Heart right ventricle (tissue), 16 donors: ENCODE measurements around the gene TXNDC2. TPM values are rescaled to one million over a fixed set of nuclear protein-coding genes. Genes with fewer than 3 reads are reported as not detected.

Experiments
- ATAC-seq, 8 donors: fragments of 200-7000 bp; cut with Tn5 transposase; one replicate each; pipeline ENCODE4 v1.9.1; 2020; ENCODE audit warnings: mild to moderate bottlenecking in 8 of 8, moderate library complexity in 8 of 8, moderate number of reproducible peaks in 1 of 8
- DNase-seq, 2 donors: peaks; one replicate each; pipeline ENCODE4 v3.0.0-alpha.2; 2020
- H3K27ac ChIP-seq, 10 donors: fragments of 200-600 bp; sonication (generic) in 2 of 10; one replicate each; pipeline versions ENCODE4 v1.5.0 to v1.8.0; 2020 to 2022; ENCODE audit warnings: mild to moderate bottlenecking in 3 of 10
- H3K27me3 ChIP-seq, 7 donors: fragments of 200-600 bp; one replicate each; pipeline ENCODE4 v1.8.0; 2021 to 2022; ENCODE audit warnings: mild to moderate bottlenecking in 2 of 7
- H3K36me3 ChIP-seq, 9 donors: fragments of 200-600 bp; sonication (generic) in 1 of 9; one replicate each; pipeline versions ENCODE4 v1.5.0 to v1.8.0; 2020 to 2022; ENCODE audit warnings: mild to moderate bottlenecking in 2 of 9
- H3K4me1 ChIP-seq, 9 donors: fragments of 200-600 bp; sonication (generic) in 1 of 9; one replicate each; pipeline versions ENCODE4 v1.5.0 to v1.8.0; 2020 to 2022; ENCODE audit warnings: mild to moderate bottlenecking in 4 of 9
- H3K4me3 ChIP-seq, 10 donors: fragments of 200-600 bp; sonication (generic) in 2 of 10; one replicate each; pipeline versions ENCODE4 v1.5.0 to v1.8.0; 2020 to 2022; ENCODE audit warnings: mild to moderate bottlenecking in 7 of 10, moderate library complexity in 2 of 10
- H3K9me3 ChIP-seq, 11 donors: fragments of 200-600 bp in 10 of 11; sonication (generic) in 2 of 11; one replicate each; pipeline versions ENCODE4 v1.5.0 to v1.8.0; 2013 to 2022; ENCODE audit warnings: mild to moderate bottlenecking in 2 of 11, control low read depth in 1 of 11, moderate library complexity in 1 of 11
- CTCF ChIP-seq, 9 donors: fragments of 200-600 bp; sonication (generic) in 2 of 9; IDR thresholded peaks; one replicate each; pipeline versions ENCODE4 v1.5.0 to v1.8.0; 2021 to 2022; ENCODE audit warnings: antibody characterized with exemption in 9 of 9, mild to moderate bottlenecking in 5 of 9, moderate library complexity in 1 of 9
- WGBS, 2 donors: extraction: QIAGEN DNeasy Blood & Tissue Kit; methylation state at CpG; one replicate each; pipeline ENCODE4 v1.1.7; 2013; ENCODE audit warnings: inconsistent platforms in 1 of 2; 5-methylcytosine and 5-hydroxymethylcytosine counted together
- intact Hi-C, 10 donors: fragments of 100-400 bp; cut with DNase I; formaldehyde crosslinking; loops; one replicate each; pipeline versions ENCODE4 v1.11.1 to v1.14.2; 2022
- polyA plus RNA-seq, 2 donors: library from polyadenylated mRNA; stranded (reverse); fragments of 200-250 nt; gene quantifications; one replicate each; pipeline ENCODE4 v1.2.3, GENCODE V29; 2013
- total RNA-seq, 10 donors: library from RNA; stranded (reverse); fragmentation: NEBNext Ultra II Directional in 3 of 10; extraction: Animal tissue kit (Norgen Biotek cat#: 25700) in 3 of 10; gene quantifications; one replicate each; pipeline versions ENCODE4 v1.2.1 to v1.2.4, GENCODE V29; 2021 to 2023
- donor health status: Arrhythmogenic right ventricular cardiomyopathy.
- donor health status: ischemic (EF 13 %, LVEDD 7.1; RV severe dilation, severe dysfunction).
- donor health status: healthy with polysubstance abuse.
- donor health status: DM: no; HTN: yes; CAD: no.
- donor health status: DM: no; HTN: no; CAD: no.
- donor health status: ischemic (EF 25% LVEDD 6.9; RV normal size, moderate dysfunction).
- donor health status: ischemic (EF 25% LVEDD 5.7; RV mildly dilated, moderate dysfunction).
- donor health status: healthy.
- donor health status: DM: yes; HTN: yes; CAD: no.
- donor health status: Ischemic cardiomyopathy.
- donor health status: ischemic (EF 35%, LVEDD 5.7; RV mildly dilated, moderate dysfunction).
- donor health status: nonischemic (EF 11% LVEDD 7.7; RV severe dilation, severe dysfunction).
- donor health status: DM: yes; HTN: yes; CAD: no.
- donor health status: PGD.
- donor health status: ischemic (EF 29% LVEDD 5.4; RV normal size, mild dysfunction).
- donor health status: nonischemic (EF 23%, LVEDD 6.1; RV moderate dilation, normal function).

The TXNDC2 gene
- total and polyA plus RNA-seq, 12 donors: 0.04 to 0.22 TPM; not detected in 10

GRCh38 chr18:9928646-9929259 lies 43.0 kb downstream of the TXNDC2 start:
- Histone ChIP-seq H3K4me1 (peaks cover 6 to 96% (median 89%) of the 10 kb centered on the region in 9 donors), H3K4me3 (no peak overlapping the region), H3K36me3 (peaks cover 0 to 22% (median 6%) of the 10 kb centered on the region in 9 donors), H3K27ac (peak overlapping the region in 2 of 10 donors; percentile 4 to 46), H3K9me3 (no peaks in the 10 kb centered on the region), H3K27me3 (no peaks in the 10 kb centered on the region)
- ATAC-seq (no peak), DNase-seq (no peak)
- intact Hi-C loops: loop anchor here in 1 of 10 donors (5.0 to 10.0 kb wide), 2 partner anchors 106 to 224 kb away; partner anchors contain the start of gene RAB31
- TF ChIP-seq CTCF (IDR thresholded peaks at IDR 0.05): no peak
- WGBS, 2 donors: 86 to 87% methylated on average over 5 of the region's 5 CpGs

- 69 to 72% methylated on average over 3 of the region's 3 CpGs for WGBS, 2 donors
- intact Hi-C loops: no loop called here
- no peak for DNase-seq
- no peak for TF ChIP-seq CTCF (IDR thresholded peaks at IDR 0.05)
- Histone ChIP-seq H3K27me3 (no peaks in the 10 kb centered on the region), H3K36me3 (peaks cover 0 to 39% (median 6%) of the 10 kb centered on the region in 9 donors), H3K4me1 (peaks cover 6 to 82% (median 73%) of the 10 kb centered on the region in 9 donors), H3K27ac (no peak overlapping the region), H3K9me3 (no peaks in the 10 kb centered on the region), H3K4me3 (no peak overlapping the region)
- no peak for ATAC-seq
Observed at GRCh38 chr18:9930299-9930884, 44.6 kb downstream of the TXNDC2 start.

GRCh38 chr18:9931146-9931545 lies 45.4 kb downstream of the TXNDC2 start:
- Histone ChIP-seq H3K36me3 (peaks cover 0 to 46% (median 6%) of the 10 kb centered on the region in 9 donors), H3K4me3 (no peak overlapping the region), H3K4me1 (peaks cover 6 to 74% (median 66%) of the 10 kb centered on the region in 9 donors), H3K27ac (no peak overlapping the region), H3K27me3 (no peaks in the 10 kb centered on the region), H3K9me3 (no peaks in the 10 kb centered on the region)
- ATAC-seq (no peak), DNase-seq (no peak)
- no peak for TF ChIP-seq CTCF (IDR thresholded peaks at IDR 0.05)
- intact Hi-C loops: no loop called here
- WGBS, 2 donors: 34 to 57% methylated on average over 1 of the region's 1 CpG

GRCh38 chr18:9931678-9932077 lies 45.9 kb downstream of the TXNDC2 start:
- intact Hi-C loops: no loop called here
- DNase-seq: no peak
- H3K9me3 ChIP-seq: no peaks in the 10 kb centered on the region
- ATAC-seq: no peak
- peaks cover 6 to 69% (median 60%) of the 10 kb centered on the region in 9 donors for H3K4me1 ChIP-seq
- no peaks in the 10 kb centered on the region for H3K27me3 ChIP-seq
- no peak overlapping the region for H3K4me3 ChIP-seq
- TF ChIP-seq CTCF (IDR thresholded peaks at IDR 0.05): no peak
- peaks cover 0 to 52% (median 11%) of the 10 kb centered on the region in 9 donors for H3K36me3 ChIP-seq
- WGBS, 2 donors: 71 to 72% methylated on average over 5 of the region's 5 CpGs
- peak overlapping the region in 1 of 10 donors; percentile 0 for H3K27ac ChIP-seq
